ENCODE results near the gene ACTN2.

Gene ACTN2

GRCh38 chr1:236744533-236744932 is 58.2 kb downstream of the ACTN2 start:
- no peak for DNase-seq

- no peak for DNase-seq
Observed at GRCh38 chr1:236746785-236747184, 60.5 kb downstream of the ACTN2 start.

- no peak for DNase-seq
Observed at GRCh38 chr1:236747311-236747985, 61.1 kb downstream of the ACTN2 start.

GRCh38 chr1:236748268-236748870 is 62.1 kb downstream of the ACTN2 start:
- no peak for DNase-seq

- DNase-seq: no peak
Observed at GRCh38 chr1:236750928-236751327, 64.6 kb downstream of the ACTN2 start.

- no peak for DNase-seq
Observed at GRCh38 chr1:236751385-236751784, 65.1 kb downstream of the ACTN2 start.

- no peak for DNase-seq
Observed at GRCh38 chr1:236751935-236752334, 65.6 kb downstream of the ACTN2 start.

- DNase-seq: peak; percentile 30
Observed at GRCh38 chr1:236753516-236753915, 67.2 kb downstream of the ACTN2 start.

GRCh38 chr1:236753964-236754363 is 67.7 kb downstream of the ACTN2 start:
- DNase-seq: no peak

- DNase-seq: no peak
Observed at GRCh38 chr1:236754525-236755210, 68.4 kb downstream of the ACTN2 start.

- DNase-seq: no peak
Observed at GRCh38 chr1:236757640-236758039, 71.3 kb downstream of the ACTN2 start.

GRCh38 chr1:236759252-236759859 is 73.1 kb downstream of the ACTN2 start:
- DNase-seq: peak; percentile 45

GRCh38 chr1:236760480-236760879 is 74.2 kb downstream of the ACTN2 start:
- DNase-seq: no peak

GRCh38 chr1:236760986-236761385 is 74.7 kb downstream of the ACTN2 start:
- no peak for DNase-seq

- DNase-seq: no peak
Observed at GRCh38 chr1:236761397-236762132, 75.3 kb downstream of the ACTN2 start.

- peak; percentile 31 for DNase-seq
Observed at GRCh38 chr1:236762410-236762809, 76.1 kb downstream of the ACTN2 start.

- no peak for DNase-seq
Observed at GRCh38 chr1:236765831-236766230, 79.5 kb downstream of the ACTN2 start.

- DNase-seq: no peak
Observed at GRCh38 chr1:236766506-236766905, 80.2 kb downstream of the ACTN2 start.

GRCh38 chr1:236767276-236767675 is 81.0 kb downstream of the ACTN2 start:
- no peak for DNase-seq

- DNase-seq: no peak
Observed at GRCh38 chr1:236768601-236769000, 82.3 kb downstream of the ACTN2 start.

- no peak for DNase-seq
Observed at GRCh38 chr1:236773919-236774318, 87.6 kb downstream of the ACTN2 start.

- DNase-seq: peak; percentile 29
Observed at GRCh38 chr1:236774926-236775325, 88.6 kb downstream of the ACTN2 start.

- no peak for DNase-seq
Observed at GRCh38 chr1:236779312-236779711, 93.0 kb downstream of the ACTN2 start.
